HUES6 (cell line): Measurements from ENCODE around the gene TXNL4A.

ENCODE experiments used
- H3K27ac ChIP-seq: 2 replicates; pipeline ENCODE4 v1.7.0; 2013; ENCODE audit warnings: low read depth, mild to moderate bottlenecking, low read length, inconsistent platforms
- H3K27me3 ChIP-seq: 2 replicates; pipeline ENCODE4 v1.6.1; 2013; ENCODE audit warnings: low read length; ENCODE audit not compliant: control insufficient read depth, insufficient read depth
- H3K36me3 ChIP-seq: 2 replicates; pipeline ENCODE4 v1.6.1; 2013; ENCODE audit warnings: low read length; ENCODE audit not compliant: control insufficient read depth, insufficient read depth
- H3K4me1 ChIP-seq: 2 replicates; pipeline ENCODE4 v1.6.1; 2013; ENCODE audit warnings: low read length; ENCODE audit not compliant: control insufficient read depth, insufficient read depth
- H3K4me3 ChIP-seq: 2 replicates; pipeline ENCODE4 v1.5.1; 2013; ENCODE audit warnings: low read depth, low read length
- H3K9ac ChIP-seq: one replicate; pipeline ENCODE4 v1.6.1; 2013; ENCODE audit warnings: mild to moderate bottlenecking, low read length
- H3K9me3 ChIP-seq: 2 replicates; pipeline ENCODE4 v1.6.1; 2013; ENCODE audit warnings: low read depth, low read length; ENCODE audit not compliant: control insufficient read depth, insufficient read depth

TXNL4A gene

GRCh38 chr18:79952996-79953559 is 35.3 kb downstream of the TXNL4A start:
- Histone ChIP-seq H3K9ac (no peak overlapping the region), H3K36me3 (no peaks in the 10 kb centered on the region), H3K4me3 (peak overlapping the region; percentile 54), H3K9me3 (no peaks in the 10 kb centered on the region), H3K27me3 (peaks cover 67% of the 10 kb centered on the region), H3K27ac (no peak overlapping the region), H3K4me1 (peaks cover 11% of the 10 kb centered on the region)

DNA sequence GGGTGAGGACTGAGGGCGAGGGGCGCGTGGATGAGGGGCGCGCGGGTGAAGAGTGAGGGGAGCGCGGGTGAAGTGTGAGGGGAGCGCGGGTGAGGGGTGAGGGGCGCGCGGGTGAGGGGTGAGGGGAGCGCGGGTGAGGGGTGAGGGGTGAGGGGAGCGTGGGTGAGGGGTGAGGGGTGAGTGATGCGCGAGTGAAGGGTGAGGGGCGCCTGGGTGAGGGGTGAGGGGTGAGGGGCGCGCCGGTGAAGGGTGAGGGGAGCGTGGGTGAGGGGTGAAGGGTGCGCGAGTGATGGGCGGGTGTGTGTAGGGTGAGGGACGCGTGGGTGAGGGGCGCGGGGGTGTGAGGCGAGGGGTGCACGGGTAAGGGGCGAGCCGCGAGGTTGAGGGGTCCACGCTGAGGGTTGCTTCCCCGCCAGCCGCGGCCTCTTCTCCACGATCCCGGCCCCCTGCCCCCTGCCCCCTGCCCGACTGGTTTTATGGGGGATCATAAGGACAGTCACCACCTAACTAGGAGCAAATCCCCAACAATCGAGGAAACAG is 35.8 kb downstream of the TXNL4A start:
- Histone ChIP-seq H3K27me3 (peaks cover 67% of the 10 kb centered on the region), H3K9ac (peak overlapping the region; percentile 5), H3K27ac (no peak overlapping the region), H3K4me1 (peaks cover 11% of the 10 kb centered on the region), H3K36me3 (no peaks in the 10 kb centered on the region), H3K4me3 (peak overlapping the region; percentile 54), H3K9me3 (no peaks in the 10 kb centered on the region)

- peak within 1 kb of the TSS; percentile 5 for H3K9ac ChIP-seq
- peak within 1 kb of the TSS; percentile 64 for H3K4me3 ChIP-seq
- H3K9me3 ChIP-seq: no peaks in the 10 kb centered on the region
- H3K4me1 ChIP-seq: peaks cover 11% of the 10 kb centered on the region
- no peak within 1 kb of the TSS for H3K27ac ChIP-seq
- no peaks in the 10 kb centered on the region for H3K36me3 ChIP-seq
- H3K27me3 ChIP-seq: peaks cover 63% of the 10 kb centered on the region
Observed at GRCh38 chr18:79951545-79952455, 36.6 kb downstream of the TXNL4A start, which contains the start of gene SLC66A2. TSS of gene SLC66A2 (minus strand) at chr18:79951653. CDS start at chr18:79950926, 727 bp downstream.

DNA sequence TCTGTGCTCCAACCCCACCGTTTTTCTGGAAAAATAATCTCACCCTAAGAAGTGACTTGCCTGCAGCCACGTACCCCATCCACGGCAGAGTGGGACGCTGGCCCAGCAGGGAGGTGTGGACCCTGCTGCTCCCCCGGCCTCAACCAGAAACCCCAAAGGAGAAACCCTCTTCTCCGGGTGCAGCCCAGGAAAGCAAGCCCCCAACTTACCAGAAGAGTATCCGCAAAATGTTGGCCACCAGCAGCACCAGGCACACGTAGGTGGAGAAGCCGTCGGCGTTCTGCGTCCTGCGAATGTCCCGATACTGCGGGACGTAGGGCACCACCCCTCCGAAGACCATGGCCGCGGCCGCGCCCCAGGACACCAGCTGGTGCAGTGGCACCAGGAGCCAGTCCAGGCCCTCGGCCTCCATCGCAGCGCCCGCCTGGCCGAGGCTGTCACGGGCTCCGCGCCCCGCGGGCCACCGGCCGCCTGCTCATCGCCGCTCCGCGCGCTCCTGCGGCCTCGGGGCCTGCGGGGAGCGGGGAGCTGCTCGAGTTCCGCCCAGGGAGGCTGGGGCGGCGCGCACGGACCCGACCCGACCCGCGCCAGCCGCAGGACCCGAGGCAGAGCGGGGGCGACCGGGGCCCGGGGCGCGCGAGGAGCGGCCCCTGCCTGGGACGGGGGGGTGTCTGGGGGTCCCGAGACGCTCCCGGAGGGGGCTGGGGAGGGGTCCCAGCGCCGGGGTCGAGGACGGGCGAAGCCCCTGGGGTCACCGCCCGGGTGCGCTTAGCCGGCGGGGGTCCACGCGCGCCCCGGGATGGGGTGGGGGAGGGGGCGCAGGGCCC is 37.6 kb downstream of the TXNL4A start:
- no peak overlapping the region for H3K9ac ChIP-seq
- no peak overlapping the region for H3K27ac ChIP-seq
- H3K4me3 ChIP-seq: peak overlapping the region; percentile 64
- H3K9me3 ChIP-seq: no peaks in the 10 kb centered on the region
- no peaks in the 10 kb centered on the region for H3K36me3 ChIP-seq
- H3K27me3 ChIP-seq: peaks cover 54% of the 10 kb centered on the region
- H3K4me1 ChIP-seq: peaks cover 11% of the 10 kb centered on the region

- no peak overlapping the region for H3K27ac ChIP-seq
- H3K9me3 ChIP-seq: no peaks in the 10 kb centered on the region
- peak overlapping the region; percentile 64; the same call in 1 of the 2 replicates for H3K4me3 ChIP-seq
- H3K4me1 ChIP-seq: peaks cover 14% of the 10 kb centered on the region
- H3K9ac ChIP-seq: no peak overlapping the region
- no peaks in the 10 kb centered on the region for H3K36me3 ChIP-seq
- H3K27me3 ChIP-seq: peaks cover 45% of the 10 kb centered on the region
Observed at GRCh38 chr18:79949697-79950487, 38.5 kb downstream of the TXNL4A start.

DNA sequence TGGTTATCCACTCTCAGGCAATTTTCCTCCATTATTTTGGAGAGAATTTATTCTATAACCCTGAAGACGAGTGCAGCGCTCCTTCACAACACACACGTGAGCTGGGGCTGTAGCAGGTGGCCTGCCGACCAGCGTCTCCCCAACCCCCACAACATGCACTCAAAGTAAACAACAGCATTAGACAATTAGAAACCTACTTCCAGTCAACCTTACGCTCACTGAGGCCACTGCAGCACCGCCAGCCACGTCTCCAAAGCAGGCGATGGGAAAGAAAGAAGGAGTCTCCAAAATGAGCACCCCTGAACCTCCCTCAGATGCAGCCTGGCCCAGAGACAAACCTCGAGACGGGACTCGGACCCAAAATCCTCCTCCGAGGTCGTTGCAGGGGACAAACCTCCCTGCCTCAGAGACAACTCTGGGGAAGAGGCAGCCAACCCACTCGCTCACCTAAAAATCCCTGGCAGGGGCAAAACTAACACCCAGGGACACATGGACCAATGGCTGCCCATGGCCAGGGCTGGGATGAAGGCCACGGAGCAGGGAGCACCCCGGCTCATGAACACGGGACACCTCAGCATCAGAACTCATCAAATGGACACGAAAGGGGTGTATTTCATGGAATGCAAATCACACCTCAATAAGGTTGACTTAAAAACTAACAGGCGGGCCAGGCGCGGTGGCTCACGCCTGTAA is 39.5 kb downstream of the TXNL4A start:
- no peak overlapping the region for H3K27ac ChIP-seq
- no peaks in the 10 kb centered on the region for H3K9me3 ChIP-seq
- H3K4me1 ChIP-seq: peaks cover 16% of the 10 kb centered on the region
- H3K27me3 ChIP-seq: peaks cover 35% of the 10 kb centered on the region
- no peak overlapping the region for H3K9ac ChIP-seq
- H3K36me3 ChIP-seq: no peaks in the 10 kb centered on the region
- H3K4me3 ChIP-seq: no peak overlapping the region

DNA sequence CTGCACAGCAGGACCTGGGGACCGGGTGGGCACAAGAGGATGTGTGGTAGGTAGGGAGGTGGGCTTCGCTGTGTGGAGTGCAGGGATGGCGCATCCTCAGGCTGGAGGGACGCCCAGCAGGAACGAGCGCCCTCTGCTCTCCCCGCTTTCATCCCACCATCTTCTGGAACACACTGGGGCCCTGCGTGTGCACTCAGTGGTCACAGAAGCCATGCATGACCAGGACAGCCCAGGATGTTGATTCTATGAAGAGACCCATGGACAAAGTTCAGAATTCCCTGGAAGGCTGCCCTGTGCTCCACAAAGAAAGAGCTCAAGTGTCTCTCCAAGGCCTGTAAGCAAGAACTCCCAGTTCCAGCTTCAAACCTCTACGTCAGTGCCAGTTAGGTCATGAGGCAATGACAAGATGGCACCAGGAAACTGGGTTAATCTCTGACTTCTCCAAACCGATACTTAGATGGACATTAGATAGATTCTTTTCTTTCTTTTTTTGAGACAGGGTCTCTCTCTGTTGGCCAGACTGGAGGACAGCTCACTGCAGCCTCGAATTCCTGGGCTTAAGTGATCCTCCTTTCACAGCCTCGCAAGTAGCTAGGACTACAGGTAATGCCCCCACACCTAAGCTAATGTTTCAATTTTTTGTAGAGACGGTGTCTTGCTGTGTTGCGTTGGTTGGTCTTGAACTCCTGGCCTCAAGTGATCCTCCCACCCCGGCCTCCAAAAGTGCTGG is 40.3 kb downstream of the TXNL4A start:
- Histone ChIP-seq H3K4me3 (no peak overlapping the region), H3K27ac (no peak overlapping the region), H3K9me3 (no peaks in the 10 kb centered on the region), H3K36me3 (no peaks in the 10 kb centered on the region), H3K9ac (no peak overlapping the region), H3K27me3 (peaks cover 27% of the 10 kb centered on the region), H3K4me1 (peaks cover 13% of the 10 kb centered on the region)

DNA sequence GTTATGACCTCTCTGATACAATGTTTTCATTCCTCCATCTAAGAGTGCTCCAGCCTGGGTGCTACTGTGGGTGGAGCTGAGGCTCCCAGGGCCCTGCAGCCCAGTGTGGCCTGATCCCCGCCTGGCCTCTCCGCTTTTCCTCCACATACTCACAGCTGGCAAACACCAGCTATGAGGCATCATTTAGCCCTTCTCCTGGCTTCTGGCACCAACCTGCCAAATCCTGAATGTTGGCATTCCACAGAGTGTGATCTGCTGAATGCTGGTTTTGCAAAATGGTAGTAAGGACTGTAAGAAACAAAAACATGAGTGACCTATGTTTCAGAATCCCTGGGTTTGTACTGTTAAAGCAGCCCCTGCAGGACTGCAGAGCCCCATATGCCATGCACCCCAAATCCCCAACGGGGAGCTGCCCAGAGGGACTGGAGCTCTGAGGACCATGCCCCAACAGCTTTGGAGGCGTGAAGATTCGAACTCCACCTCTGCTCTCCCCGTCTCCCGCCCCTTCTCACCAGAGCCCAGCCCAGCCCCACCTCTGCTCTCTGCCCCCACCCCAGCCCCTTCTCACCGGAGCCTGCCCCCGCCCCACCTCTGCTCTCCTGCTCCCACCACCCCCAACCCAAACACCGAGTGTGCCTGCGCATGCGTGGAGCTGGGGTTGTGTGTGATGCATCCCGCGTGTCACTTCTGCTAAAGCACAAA is 41.2 kb downstream of the TXNL4A start:
- peaks cover 13% of the 10 kb centered on the region; the same call in 1 of the 2 replicates for H3K4me1 ChIP-seq
- H3K9me3 ChIP-seq: no peaks in the 10 kb centered on the region
- no peaks in the 10 kb centered on the region for H3K36me3 ChIP-seq
- no peak overlapping the region for H3K27ac ChIP-seq
- H3K9ac ChIP-seq: no peak overlapping the region
- H3K4me3 ChIP-seq: no peak overlapping the region
- H3K27me3 ChIP-seq: peaks cover 19% of the 10 kb centered on the region
